GM12878 (cell line): ENCODE results near the gene VCAN. TPM values are rescaled to one million over a fixed set of nuclear protein-coding genes. Genes with fewer than 3 reads are reported as not detected.

ENCODE experiments used
- polyA plus RNA-seq, 11 experiments: library from polyadenylated mRNA; depleted of rRNA in 4 of 11; unstranded in 6 of 11; stranded (reverse) in 5 of 11; fragments of >200 nt; fragmentation: Nextera tagmentation in 4 of 11; fragmentation: Illumina TruSeq in 1 of 11; extraction: Ambion mirVana in 4 of 11; extraction: Trizol in 1 of 11; gene quantifications; 1 replicate in 1 of 11; 2 replicates in 10 of 11; pipeline versions ENCODE4 v1.2.1 to v1.2.3, GENCODE V29; 2011 to 2016; ENCODE audit warnings: inconsistent platforms in 2 of 11, missing spikeins in 2 of 11, low read depth in 1 of 11
- total RNA-seq, 4 experiments: library from RNA; depleted of rRNA in 3 of 4; stranded (reverse); fragments of >200 nt in 3 of 4; fragmentation: Illumina TruSeq in 1 of 4; extraction: Trizol in 1 of 4; gene quantifications; 2 replicates each; pipeline versions ENCODE4 v1.2.1 to v1.2.3, GENCODE V29; 2013 to 2021

Gene VCAN
- total and polyA plus RNA-seq, 10 of the 15 experiments (the other 5 are each of a cell fraction or from before 2014, with no cell fraction given), result 1.2 to 15.2 (median 4.5) TPM

Other genes starting within 250 kb of the VCAN start
- gene HAPLN1, start 249.1 kb downstream of the VCAN start, total RNA-seq (2014; rRNA removed), result 0.17 and 0.44 TPM in 2 replicates
- 0.18 and 0.32 TPM in 2 replicates for gene HAPLN1, start 249.1 kb downstream of the VCAN start, total RNA-seq (2014; rRNA removed; fragmentation: Illumina TruSeq; extraction: Trizol)
- 0.10 and 0.27 TPM in 2 replicates for gene HAPLN1, start 249.1 kb downstream of the VCAN start, total RNA-seq (2021)
- gene HAPLN1, start 249.1 kb downstream of the VCAN start, polyA plus RNA-seq (2011; rRNA removed), result not detected in 2 replicates
- 0.19 TPM in 1 of 2 replicates, not detected in the other for gene HAPLN1, start 249.1 kb downstream of the VCAN start, polyA plus RNA-seq (2014; fragmentation: Illumina TruSeq; extraction: Trizol)
- under 1 TPM; 0.16 to 0.20 TPM for gene HAPLN1, start 249.1 kb downstream of the VCAN start, polyA plus RNA-seq (2014; fragmentation: Nextera tagmentation; extraction: Ambion mirVana)
- gene HAPLN1, start 249.1 kb downstream of the VCAN start, polyA plus RNA-seq (2014; rRNA removed), result 0.05 and 0.06 TPM in 2 replicates
- gene HAPLN1, start 249.1 kb downstream of the VCAN start, polyA plus RNA-seq (2016; fragmentation: Nextera tagmentation; extraction: Ambion mirVana), result under 1 TPM in 1 of 2 experiments, not detected in 1; 0.21 TPM